Endothelial cell (in vitro differentiated cells): ENCODE measurements around the gene TMIE. TPM values are rescaled to one million over a fixed set of nuclear protein-coding genes. Genes with fewer than 3 reads are reported as not detected.

Experiments used
- DNase-seq: peaks from one replicate; pipeline ENCODE4 v3.0.0; 2021; ENCODE audit warnings: low spot score
- H3K27ac Mint-ChIP-seq: one replicate; pipeline ENCODE4 v1.8.0; 2021; ENCODE audit warnings: mixed read lengths, inconsistent platforms; ENCODE audit not compliant: unreplicated experiment
- H3K27me3 Mint-ChIP-seq: one replicate; pipeline ENCODE4 v1.8.0; 2021; ENCODE audit warnings: mild to moderate bottlenecking, moderate library complexity, mixed read lengths, inconsistent platforms; ENCODE audit not compliant: unreplicated experiment
- H3K36me3 Mint-ChIP-seq: one replicate; pipeline ENCODE4 v1.8.0; 2021; ENCODE audit warnings: mild to moderate bottlenecking, low read depth, mixed read lengths, inconsistent platforms; ENCODE audit not compliant: unreplicated experiment
- H3K4me1 Mint-ChIP-seq: one replicate; pipeline ENCODE4 v1.8.0; 2021; ENCODE audit warnings: mild to moderate bottlenecking, mixed read lengths, inconsistent platforms; ENCODE audit not compliant: unreplicated experiment
- H3K4me3 Mint-ChIP-seq: one replicate; pipeline ENCODE4 v1.8.0; 2021; ENCODE audit warnings: mild to moderate bottlenecking, mixed read lengths, inconsistent platforms; ENCODE audit not compliant: unreplicated experiment
- H3K9me3 Mint-ChIP-seq: one replicate; pipeline ENCODE4 v1.8.0; 2021; ENCODE audit warnings: mixed read lengths, inconsistent platforms; ENCODE audit not compliant: unreplicated experiment
- CTCF ChIP-seq: fragments of 200-600 bp; sonication (generic); IDR thresholded peaks from one replicate; pipeline ENCODE4 v1.5.0; 2021; ENCODE audit warnings: antibody characterized with exemption; ENCODE audit not compliant: unreplicated experiment
- total RNA-seq: library from RNA; stranded (reverse); fragmentation: NEBNext Ultra II Directional; extraction: Animal tissue kit (Norgen Biotek cat#: 25700); gene quantifications from one replicate; pipeline ENCODE4 v1.2.1, GENCODE V29; 2021; ENCODE audit not compliant: unreplicated experiment

TMIE gene
- total RNA-seq, 1 donor from 2014 or later = 0.23 TPM

DNA sequence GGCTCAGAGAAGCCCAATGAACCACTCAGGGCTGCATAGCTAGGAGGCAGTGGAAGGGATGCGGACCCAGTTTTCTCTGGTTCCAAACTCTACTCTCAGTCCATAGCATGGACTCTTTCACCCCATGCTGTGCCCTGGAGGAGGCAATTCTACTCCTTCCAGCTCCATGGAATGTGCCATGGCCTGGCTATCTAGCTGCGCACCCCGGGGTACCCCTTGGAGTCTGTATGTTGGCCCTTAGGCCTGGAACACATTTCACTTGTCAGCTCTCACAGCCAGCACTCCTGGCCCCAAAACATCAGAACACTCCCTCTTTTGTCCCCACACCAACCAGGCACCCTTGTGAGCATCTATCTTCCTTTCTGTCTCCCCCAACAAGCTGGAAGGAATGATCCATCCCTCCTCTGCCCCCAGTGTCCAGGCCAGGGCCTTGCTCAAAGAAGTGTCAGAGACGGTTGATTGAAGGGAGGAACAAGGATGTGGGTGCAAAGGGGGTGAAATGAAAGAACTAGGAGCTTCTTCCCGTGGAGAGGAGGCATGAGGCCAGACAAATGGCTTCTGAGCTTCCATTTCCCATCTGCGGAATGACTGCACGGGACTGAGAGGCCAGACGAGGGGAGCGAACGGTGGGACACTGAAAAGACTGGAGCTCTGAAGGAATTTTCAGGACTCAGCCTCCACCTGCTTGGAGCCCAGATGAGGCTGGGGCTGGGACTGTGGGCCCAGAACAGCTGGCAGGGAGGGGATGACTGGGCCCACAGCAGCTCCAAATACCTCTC, 13.7 kb downstream of the TMIE start:
- no peak overlapping the region for H3K27ac Mint-ChIP-seq
- H3K36me3 Mint-ChIP-seq = peaks cover 6% of the 10 kb centered on the region
- no peaks in the 10 kb centered on the region for H3K4me1 Mint-ChIP-seq
- peaks cover 11% of the 10 kb centered on the region for H3K27me3 Mint-ChIP-seq
- no peak for DNase-seq
- no peaks in the 10 kb centered on the region for H3K9me3 Mint-ChIP-seq
- H3K4me3 Mint-ChIP-seq = no peak overlapping the region
- no peak for TF ChIP-seq CTCF

DNA sequence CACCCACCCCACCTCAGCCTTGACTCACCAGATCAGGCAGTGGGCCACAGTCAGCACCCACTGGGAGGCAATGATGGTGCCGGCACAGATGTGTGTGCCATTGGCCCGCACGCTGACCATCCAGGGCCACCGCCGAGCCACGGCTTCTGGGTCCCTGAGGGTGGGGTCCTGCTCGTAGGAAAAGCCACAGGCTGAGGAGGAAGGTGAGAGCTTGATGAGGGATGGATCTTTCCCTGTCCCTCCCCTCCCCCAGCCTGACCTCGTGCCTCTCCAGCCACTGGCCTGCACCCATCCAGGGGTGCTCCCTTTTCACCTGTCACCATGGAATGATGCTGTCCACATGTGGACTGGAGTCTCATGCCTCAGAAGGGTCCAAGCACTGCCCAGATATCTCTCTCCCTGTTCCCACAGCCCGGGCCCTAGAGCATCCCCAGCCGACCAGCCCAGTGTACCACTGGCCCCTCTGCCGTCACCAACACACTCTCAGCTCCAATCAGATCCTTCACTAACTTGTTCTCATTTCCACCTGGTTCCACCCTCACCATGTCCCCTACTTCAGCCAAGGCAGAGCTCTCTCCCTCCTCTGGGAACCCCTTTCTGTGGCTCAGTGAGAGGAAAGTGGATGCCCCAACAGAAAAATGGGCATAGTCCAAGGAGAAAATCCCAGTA, 14.4 kb downstream of the TMIE start:
- no peak overlapping the region for H3K27ac Mint-ChIP-seq
- H3K36me3 Mint-ChIP-seq = peaks cover 6% of the 10 kb centered on the region
- H3K4me3 Mint-ChIP-seq = no peak overlapping the region
- H3K4me1 Mint-ChIP-seq = no peaks in the 10 kb centered on the region
- TF ChIP-seq CTCF = no peak
- H3K9me3 Mint-ChIP-seq = no peaks in the 10 kb centered on the region
- peaks cover 11% of the 10 kb centered on the region for H3K27me3 Mint-ChIP-seq
- no peak for DNase-seq

DNA sequence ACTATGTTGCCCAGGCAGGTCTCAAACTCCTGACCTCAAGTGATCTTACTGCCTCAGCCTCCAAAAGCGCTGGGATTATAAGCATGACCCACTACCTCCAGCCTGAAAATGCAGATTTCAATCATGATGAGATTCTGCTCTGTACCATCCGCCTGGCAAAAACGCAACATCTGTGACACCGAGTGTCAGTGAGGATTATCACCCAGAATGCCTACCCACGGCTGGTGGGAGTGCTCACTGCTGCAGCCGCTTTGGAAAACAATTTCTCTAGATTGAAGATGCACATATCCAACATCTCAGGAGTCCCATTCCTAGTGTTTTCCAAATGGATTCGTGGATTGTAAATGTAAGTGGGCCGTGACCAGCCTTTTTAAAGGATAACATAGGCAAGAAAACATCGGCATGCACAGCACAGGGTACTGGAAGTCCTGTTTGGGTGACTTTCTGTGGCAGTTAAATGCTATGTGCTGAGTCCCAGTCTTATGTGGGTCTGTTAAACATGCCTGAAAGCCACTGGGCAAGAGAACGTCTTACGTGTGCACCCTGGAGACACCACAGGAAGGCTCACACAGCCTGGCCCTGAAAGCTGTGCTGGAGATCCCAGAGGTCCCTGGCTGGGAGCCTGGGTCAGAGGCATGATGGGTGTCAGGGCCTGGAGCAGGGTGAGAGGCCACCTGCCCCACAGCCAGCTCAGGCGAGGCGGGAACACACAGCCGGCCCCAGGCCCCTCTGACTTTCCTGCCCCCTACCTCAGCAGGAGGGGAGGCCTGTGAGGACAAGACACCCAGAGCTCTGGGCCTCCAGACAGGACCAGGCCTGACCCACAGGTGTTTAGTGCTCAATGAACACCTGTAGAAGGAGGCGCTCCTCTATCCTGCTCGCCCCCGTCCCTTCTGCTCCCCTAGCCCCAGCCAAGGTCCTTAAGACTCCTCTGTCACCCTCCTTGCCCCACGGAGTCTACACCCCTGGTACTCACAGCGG, 15.6 kb downstream of the TMIE start:
- H3K4me1 Mint-ChIP-seq = no peaks in the 10 kb centered on the region
- no peak for TF ChIP-seq CTCF
- H3K36me3 Mint-ChIP-seq = peaks cover 6% of the 10 kb centered on the region
- H3K9me3 Mint-ChIP-seq = no peaks in the 10 kb centered on the region
- H3K4me3 Mint-ChIP-seq = no peak overlapping the region
- no peak for DNase-seq
- peaks cover 11% of the 10 kb centered on the region for H3K27me3 Mint-ChIP-seq
- no peak overlapping the region for H3K27ac Mint-ChIP-seq

DNA sequence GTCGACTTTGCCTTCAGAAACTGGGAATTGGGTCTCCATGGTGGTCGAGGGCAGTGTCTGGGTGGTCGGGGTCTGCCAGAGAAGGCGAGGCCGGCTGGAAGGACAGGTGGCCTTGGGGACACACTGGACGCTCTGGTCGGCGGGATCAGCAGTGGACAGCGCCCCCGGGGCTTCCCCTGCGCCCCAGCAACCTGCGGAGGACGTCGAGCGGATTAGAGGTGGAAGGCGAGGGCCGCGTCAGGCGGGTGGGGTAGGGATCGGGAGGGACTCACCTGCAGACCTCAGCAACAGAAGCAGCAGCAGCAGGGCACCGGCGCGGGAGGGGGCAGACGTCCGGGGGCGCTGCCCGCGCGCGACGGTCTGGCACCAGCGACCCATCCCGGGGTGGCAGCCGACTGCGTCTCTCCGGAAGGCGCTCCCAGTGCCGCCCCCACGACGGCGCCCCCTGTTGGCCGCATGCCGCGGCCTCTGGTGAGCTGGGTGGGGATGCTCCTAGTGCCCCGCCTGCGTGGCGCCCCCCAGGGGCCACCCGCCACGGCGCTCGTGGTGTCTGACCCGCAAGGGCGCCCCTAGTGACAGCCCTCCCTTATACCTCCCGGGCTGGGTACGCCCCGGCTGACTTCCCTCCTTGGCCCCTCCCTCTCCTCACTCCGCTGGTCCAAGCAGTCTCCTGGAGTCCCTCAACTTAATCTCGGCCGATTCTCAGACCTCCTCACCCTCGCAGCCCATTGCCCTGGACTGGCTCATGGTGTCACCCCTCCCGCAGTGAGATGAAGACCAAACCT, 16.4 kb downstream of the TMIE start, which contains the start of gene PRSS50:
Gene PRSS50, minus strand, starts transcription at position 423 of the 785 bp plus-strand sequence. Its CDS starts 45 bp downstream, at position 378.
- Mint-ChIP-seq H3K9me3 (no peaks in the 10 kb centered on the region), H3K27ac (no peak within 1 kb of the TSS)

More for the DNA sequence above, 16.4 kb downstream of the TMIE start, which contains the start of gene PRSS50:
- Mint-ChIP-seq H3K4me3 (no peak within 1 kb of the TSS), H3K4me1 (no peaks in the 10 kb centered on the region), H3K27me3 (peaks cover 11% of the 10 kb centered on the region), H3K36me3 (peaks cover 6% of the 10 kb centered on the region)
- DNase-seq = no peak
- peak; percentile 73 for TF ChIP-seq CTCF
